Kasumi-1 (cell line): ENCODE results near the gene CLSTN3.
"Not testable (repeated sequence)": the region's sequence is repeated elsewhere in the genome, so short reads cannot be mapped to it uniquely, and the experiment has no call there.

Experiments used
- DNase-seq, 2 experiments: peaks; one replicate each; lab custom pipeline; 2025; lab: John Stamatoyannopoulos, UW

Gene CLSTN3

GRCh38 chr12:7150841-7151240 lies 20.7 kb downstream of the CLSTN3 start:
- DNase-seq, result no peak

- DNase-seq, result no peak
These were observed 21.4 kb downstream of the CLSTN3 start for GRCh38 chr12:7151532-7151931.

DNA sequence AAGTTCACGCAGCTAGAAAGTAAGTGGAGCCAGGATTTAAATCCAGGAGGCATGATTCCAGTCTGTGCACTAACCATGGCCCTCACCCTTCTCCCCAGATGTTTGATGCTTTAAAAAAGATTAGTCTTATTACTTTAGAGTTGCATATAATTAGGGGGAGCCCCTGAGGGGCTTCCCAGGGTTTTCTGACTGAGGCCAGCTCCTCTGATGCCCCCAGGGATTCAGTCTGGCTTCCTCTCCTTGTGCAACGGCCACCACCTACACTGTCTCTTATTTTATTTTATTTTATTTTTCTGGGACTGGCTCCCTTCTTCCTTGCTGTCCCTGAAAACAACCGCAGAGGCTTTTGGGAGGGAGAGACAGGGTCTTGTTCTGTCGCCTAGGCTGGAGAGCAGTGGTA lies 22.6 kb downstream of the CLSTN3 start:
- DNase-seq, result no peak

- no peak for DNase-seq
These were observed 23.9 kb downstream of the CLSTN3 start for GRCh38 chr12:7154042-7154441.

DNA sequence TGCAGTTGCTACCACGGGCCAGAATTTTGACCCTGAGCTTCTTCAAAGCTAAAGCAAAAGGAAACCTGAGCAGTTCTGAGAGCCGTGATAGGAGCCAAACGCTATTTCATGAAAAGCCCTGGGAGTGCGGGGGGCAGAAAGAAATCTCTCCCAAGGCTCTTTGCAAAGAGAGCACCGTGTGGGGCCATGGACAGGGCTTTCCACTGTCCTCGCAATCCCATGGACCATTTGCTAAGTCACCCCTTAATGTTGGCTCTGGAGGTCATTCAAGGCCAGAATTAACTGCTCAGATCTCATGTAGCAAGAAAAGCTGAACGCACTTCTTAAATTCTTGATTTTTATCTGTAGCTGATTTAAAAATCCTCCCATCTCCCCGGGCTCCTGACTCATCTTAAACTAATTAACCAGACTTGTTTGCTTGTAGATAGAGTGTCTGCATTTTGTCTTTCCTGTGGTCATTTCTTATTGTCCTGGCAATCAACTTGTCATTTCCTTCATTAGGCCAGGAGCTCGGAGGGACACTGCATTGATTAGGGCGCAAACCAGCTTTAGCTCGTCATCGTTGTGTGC lies 24.8 kb downstream of the CLSTN3 start:
- DNase-seq, result no peak

DNA sequence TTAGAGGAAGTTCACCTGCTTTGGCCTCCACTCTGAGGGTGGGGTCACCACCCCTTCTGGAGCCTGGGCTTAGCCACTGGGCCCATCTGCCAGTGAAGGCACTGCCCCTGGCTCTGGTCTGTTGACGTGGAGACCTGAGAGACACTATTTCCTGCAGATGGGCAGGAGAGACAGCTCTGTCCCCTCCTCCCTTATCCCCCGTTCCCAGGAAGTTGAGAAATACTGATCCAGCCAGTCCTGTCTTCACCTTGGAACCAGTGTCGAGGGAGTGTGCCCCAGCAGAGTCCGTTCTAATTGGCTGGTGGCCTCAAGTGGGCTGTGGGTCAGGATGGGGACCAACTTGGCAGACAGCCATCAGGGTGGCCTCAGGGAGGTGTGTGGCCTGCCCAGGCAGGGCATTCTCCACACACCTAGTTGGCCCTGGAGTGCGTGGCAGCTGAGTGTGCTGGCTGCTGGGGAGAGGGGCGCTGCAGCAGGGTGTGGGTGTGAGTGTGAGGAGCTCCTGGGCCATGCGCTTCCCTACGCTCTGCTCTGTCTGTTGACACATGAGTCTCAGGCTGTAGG lies 25.4 kb downstream of the CLSTN3 start:
- DNase-seq, result no peak

DNA sequence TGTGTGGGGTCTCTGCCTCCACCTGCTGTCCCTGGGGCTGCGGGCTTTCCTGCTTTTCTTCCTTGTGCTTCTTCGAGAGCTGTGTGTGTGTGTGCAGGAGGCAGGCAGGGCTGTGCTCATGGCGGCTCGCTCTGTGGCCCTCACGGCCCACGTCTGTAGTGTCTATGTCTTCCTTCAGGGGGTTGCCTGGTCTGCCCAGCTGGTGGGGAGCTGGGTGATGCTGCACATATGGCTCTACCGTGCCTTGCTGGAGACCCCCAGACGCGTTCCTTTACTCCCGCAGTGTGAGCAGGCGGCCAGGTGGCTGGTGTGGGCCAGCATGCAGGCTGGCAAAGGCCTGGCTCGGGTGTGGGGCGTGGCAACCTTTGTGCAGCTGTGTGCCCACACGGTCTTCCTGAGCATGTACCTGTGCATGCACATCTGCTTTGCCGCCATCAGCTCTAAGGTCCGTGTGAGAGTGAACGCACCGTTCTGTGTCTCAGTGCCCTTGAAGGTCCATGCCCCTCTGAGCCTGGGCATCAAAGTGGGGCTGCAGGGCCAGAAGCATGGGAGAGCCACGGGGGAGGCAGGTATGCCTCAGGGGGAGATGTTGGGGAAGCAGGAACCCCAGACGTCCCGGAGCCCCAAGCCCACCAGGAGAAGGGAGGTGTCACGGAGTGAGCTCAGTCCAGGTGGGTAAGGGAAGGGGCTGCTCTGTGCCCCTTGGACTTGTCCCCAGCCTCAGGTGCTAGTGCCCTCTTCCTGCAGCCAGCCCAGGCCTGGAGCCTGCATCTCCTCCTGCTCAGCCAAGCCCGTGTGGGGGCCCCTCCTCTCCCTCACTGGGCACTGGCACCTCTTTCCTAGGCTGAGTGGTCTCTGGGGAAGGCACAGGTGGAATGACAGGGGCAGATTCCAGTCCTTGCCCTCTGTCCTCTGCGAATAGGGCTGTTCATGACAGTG lies 26.4 kb downstream of the CLSTN3 start:
- DNase-seq, result no peak

DNA sequence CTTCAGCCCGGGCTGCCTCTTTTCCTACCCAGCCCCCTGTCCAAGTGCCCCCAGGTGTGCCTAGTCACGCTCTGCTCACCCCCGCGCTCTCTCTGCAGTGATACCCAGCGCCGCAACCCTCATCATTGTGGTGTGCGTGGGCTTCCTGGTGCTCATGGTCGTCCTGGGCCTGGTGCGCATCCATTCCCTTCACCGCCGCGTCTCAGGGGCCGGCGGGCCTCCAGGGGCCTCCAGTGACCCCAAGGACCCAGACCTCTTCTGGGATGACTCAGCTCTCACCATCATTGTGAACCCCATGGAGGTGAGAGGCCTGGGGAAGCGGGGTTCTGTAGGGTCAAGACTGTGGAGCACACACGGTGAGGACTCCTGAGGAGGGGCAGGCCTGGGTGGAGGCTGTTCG lies 27.2 kb downstream of the CLSTN3 start:
- DNase-seq, result no peak

- DNase-seq, result no peak
These were observed 28.8 kb downstream of the CLSTN3 start for GRCh38 chr12:7158781-7159609.

DNA sequence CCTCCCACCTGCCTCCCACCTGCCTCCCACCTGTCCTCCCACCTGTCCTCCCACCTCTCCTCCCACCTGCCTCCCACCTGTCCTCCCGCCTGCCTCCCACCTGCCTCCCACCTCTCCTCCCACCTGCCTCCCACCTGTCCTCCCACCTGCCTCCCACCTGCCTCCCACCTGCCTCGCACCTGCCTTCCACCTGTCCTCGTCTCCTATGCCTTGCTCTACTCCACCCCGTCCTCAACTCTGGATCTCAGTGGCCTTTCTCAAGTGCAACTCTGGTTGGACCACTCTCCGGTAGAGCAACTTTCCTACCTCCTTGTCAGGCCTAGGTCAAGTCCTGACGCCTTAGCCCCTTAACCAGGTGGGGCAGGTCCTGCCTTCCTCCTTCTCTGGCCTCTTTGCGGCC lies 30.0 kb downstream of the CLSTN3 start:
- DNase-seq, result no peak

DNA sequence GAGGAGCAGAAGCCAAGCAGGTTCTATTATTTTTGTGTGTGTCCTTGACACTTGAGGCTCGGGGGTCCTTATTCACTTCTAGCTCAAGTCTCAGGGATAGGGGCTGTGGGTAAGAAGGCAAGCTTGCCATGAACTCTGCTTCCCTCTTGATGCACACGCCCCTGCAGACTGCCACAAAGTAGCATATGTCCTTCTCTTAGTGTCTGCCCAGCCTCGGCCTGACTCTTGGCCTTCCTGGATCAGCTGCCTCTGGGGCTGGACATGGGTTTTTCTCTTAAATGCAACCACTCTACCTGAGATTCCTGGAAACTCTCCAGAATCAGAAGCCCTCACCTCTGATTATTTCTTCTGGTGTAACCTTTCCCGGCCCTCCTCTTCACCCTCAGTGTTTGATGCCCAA lies 31.2 kb downstream of the CLSTN3 start:
- DNase-seq, result no peak

GRCh38 chr12:7161811-7162210 lies 31.6 kb downstream of the CLSTN3 start:
- DNase-seq, result no peak

DNA sequence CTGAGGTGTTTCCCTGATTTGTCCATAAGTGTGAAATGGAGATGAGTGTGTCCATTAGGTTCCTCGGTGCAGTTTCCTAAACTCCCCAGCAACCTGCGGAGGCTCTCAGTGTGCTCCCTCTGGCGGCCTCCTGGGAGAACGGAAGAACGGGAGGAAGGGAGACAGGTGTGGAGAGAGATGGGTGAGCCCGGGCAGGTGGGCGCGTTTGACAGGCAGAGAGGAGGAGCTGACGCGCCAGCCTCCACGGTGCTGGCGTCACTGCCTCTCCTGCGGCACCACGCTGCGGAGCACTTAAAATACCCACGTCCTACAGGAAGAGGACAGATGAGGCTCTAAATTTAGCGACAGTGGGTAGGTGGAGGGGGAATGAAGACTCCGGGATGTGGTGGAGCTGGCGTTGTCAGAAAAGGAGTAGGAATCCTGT lies 32.5 kb downstream of the CLSTN3 start:
- no peak for DNase-seq

DNA sequence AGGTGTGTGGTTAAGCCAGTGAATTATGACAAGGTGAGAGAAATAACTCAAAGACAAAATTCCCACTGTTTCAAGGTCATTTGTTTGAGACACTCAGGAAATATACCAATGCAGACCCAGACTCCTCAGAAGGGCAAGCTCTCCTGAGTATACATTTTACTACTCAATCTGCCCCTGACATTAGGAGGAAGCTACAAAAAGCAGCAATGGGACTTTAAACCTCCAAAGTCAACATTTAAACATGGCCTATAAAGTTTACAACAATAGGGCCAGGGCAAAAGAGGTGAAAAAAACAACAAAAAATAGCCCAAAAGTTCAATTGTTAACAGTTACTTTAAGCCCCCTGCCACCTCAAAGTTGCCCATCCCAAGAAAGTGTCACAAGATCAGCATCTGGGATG lies 39.8 kb downstream of the CLSTN3 start:
- no peak for DNase-seq

DNA sequence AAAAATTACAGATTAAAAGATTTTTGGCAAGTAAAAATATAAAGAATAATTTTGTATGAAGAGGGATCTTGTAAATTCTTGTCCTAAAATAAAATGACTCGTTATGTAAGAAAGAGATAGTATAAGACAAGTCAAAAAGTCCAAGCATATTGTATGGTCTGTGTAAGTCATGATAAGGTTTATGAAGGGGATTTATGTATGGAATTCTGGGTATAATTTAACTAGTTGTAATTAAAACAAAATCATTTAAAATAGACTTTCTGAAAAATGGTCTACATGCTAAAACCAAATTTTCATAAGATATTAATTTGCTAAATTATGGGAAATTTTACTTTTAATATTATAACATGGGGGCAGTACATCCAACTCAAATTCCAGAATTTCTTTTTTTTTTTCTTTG lies 41.7 kb downstream of the CLSTN3 start:
- no peak for DNase-seq

GRCh38 chr12:7175493-7175892 lies 45.3 kb downstream of the CLSTN3 start:
- DNase-seq, result no peak

DNA sequence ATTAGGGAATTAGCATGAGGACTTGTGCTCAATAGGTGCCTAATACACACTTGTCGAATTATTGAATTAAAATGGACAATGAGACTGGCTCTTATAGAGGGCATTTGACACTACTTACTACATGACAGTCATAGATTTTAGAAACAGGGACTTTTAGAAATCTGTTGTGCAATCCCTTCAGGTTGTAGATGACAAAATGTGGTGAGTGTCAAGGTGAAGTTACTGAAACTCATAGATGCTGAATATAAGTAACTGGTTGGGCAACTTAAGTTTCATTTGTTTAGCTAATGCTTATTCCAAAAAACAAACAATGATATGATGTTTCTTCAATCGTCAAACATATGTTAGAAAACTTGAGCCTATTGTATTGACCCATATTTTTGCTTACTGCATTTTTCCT lies 46.4 kb downstream of the CLSTN3 start:
- DNase-seq, result no peak

DNA sequence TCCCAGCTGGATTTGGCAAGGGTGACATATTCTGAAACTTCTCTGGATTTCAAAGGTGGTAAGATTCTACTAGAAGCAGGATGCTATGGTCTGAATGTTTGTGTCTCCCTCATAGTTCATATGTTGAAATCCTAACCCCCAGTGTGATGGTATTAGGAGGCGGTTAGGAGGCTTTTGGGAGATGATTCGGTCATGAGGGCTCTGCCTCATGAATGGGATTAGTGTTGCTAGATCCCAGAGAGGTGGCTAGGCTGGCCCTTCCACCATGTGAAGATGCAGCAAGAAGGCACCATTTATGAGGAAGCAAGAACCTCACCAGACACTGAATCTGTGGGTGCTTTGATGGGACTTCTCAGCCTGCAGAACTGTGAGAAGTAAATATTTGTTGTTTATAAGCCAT lies 48.3 kb downstream of the CLSTN3 start:
- DNase-seq, result no peak

DNA sequence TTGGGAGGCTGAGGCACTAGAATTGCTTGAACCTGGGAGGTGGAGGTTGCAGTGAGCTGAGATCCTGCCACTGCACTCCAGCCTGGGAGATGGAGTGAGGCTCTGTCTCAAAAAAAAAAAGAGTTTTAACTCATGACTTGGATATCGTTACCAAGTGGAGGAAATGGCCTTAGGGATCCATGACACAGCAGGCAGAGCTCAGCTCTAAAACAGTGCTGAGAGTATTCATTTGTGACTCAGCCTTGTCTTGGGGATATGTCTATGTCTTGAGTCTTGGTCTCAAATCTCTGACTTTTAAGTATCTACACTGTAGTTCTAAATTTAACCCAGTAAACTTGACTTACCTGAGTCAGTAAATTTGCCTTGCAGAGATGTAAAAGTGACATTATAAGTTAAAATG lies 50.5 kb downstream of the CLSTN3 start:
- DNase-seq, result no peak

- DNase-seq, result not testable (repeated sequence)
These were observed 55.9 kb downstream of the CLSTN3 start for GRCh38 chr12:7186058-7186457.

DNA sequence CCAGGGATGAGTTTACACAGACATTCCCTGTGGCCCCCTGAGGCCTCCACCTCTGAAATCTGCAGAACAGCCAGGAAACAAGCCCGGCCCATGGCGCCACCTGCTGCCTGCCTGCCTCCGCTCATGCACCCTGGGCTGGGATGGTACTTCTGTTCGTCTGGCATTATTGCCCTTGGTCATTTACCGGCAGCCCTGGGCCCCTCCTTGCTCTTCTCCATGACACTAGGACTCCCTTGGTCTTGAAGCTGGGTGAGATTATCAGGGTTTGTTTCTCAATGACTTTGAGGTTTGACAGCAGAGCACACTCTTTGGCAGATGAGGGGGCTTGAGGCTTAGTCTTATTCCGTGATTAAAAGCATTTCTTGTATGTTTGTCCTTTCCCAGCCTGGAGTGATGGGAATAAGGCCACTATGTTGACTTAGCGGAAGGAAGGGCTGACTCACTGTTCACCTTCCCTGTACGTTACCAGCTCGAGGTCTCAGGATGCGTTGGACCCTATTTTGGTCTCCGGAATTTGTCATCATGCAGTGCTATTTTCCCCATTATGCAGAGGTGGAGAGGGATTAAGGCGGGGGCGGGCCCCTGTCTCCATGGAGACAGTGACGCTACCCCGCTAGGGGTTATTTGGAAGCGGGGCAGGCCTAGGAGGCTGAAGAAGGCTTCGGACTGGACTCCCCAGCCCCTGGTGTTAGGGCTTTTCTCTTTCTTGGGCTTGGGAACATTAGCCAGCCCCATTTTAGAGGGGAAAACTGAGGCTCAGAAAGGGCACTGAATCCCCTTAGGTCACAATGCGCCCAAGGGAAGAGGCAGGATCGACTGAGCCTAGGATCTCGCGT lies 58.6 kb downstream of the CLSTN3 start:
- DNase-seq, result peak; percentile 20 to 38
